ENCODE results near the gene TTN. TPM values are rescaled to one million over a fixed set of nuclear protein-coding genes. Genes with fewer than 3 reads are reported as not detected.

Gene TTN
- total RNA-seq, 6 experiments from 2014 or later, result 0.42 to 9.5 (median 0.97) TPM

DNA sequence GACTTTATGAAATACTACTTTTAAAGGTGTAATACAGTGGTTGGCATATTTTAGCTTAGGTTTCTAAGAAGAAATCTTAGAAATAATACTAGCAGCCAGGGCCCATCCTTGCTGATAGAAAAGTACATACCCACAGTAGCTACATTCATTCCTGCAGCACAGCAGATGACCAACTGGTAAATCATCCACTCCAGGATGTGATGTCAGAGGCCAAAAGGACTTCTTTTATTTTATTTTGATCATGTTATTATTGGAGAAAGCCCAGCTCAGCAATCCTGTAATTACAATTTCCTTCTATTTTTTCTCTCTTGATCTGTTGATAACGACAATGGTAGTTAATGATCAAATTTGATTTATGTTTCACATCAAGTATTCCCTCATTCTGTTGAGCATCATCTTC, 18.0 kb upstream of the TTN start:
- intact Hi-C loops (cut with DNase I), result no loop called here
- 8% methylated on average over 1 of the region's 1 CpG for WGBS (ENCODE audit: insufficient coverage, low coverage, low lambda C conversion rate, missing lambda C conversion rate)
- no peak overlapping the region for H3K4me3 ChIP-seq
- H3K9me3 ChIP-seq, result no peaks in the 10 kb centered on the region
- ATAC-seq (no peak), DNase-seq (no peak)
- no peaks in the 10 kb centered on the region for H3K36me3 ChIP-seq
- no peaks in the 10 kb centered on the region for H3K4me1 ChIP-seq
- H3K27ac ChIP-seq, result no peak overlapping the region
- no peak for TF ChIP-seq POLR2A (IDR thresholded peaks at IDR 0.05)
- TF ChIP-seq, protein P1, sequence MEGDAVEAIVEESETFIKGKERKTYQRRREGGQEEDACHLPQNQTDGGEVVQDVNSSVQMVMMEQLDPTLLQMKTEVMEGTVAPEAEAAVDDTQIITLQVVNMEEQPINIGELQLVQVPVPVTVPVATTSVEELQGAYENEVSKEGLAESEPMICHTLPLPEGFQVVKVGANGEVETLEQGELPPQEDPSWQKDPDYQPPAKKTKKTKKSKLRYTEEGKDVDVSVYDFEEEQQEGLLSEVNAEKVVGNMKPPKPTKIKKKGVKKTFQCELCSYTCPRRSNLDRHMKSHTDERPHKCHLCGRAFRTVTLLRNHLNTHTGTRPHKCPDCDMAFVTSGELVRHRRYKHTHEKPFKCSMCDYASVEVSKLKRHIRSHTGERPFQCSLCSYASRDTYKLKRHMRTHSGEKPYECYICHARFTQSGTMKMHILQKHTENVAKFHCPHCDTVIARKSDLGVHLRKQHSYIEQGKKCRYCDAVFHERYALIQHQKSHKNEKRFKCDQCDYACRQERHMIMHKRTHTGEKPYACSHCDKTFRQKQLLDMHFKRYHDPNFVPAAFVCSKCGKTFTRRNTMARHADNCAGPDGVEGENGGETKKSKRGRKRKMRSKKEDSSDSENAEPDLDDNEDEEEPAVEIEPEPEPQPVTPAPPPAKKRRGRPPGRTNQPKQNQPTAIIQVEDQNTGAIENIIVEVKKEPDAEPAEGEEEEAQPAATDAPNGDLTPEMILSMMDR (IDR thresholded peaks at IDR 0.05), result no peak
- H3K27me3 ChIP-seq, result no peaks in the 10 kb centered on the region

DNA sequence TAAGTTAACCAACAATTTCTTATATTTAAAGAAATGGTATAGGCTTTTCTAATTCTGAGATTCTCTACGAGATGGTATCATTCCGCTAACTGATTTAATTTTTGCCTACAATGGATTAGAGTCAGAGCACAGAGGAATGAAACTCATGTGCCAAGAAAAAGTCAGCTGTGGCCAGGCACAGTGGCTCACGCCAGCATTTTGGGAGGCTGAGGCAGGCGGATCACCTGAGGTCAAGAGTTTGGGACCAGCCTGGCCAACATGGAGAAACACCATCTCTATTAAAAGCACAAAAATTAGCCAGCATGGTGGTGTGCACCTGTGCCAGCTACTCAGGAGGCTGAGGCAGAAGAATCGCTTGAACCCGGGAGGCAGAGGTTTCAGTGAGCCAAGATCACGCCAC, 17.0 kb upstream of the TTN start:
- intact Hi-C loops (cut with DNase I), result no loop called here
- Histone ChIP-seq H3K36me3 (no peaks in the 10 kb centered on the region), H3K27me3 (no peaks in the 10 kb centered on the region), H3K4me3 (no peak overlapping the region), H3K9me3 (no peaks in the 10 kb centered on the region), H3K27ac (no peak overlapping the region), H3K4me1 (no peaks in the 10 kb centered on the region)
- no peak for DNase-seq
- 87% methylated on average over 6 of the region's 7 CpGs for WGBS (ENCODE audit: insufficient coverage, low coverage, low lambda C conversion rate, missing lambda C conversion rate)
- ATAC-seq, result no peak
- TF ChIP-seq, protein P1 (IDR thresholded peaks at IDR 0.05), result no peak
- TF ChIP-seq POLR2A (IDR thresholded peaks at IDR 0.05), result no peak

DNA sequence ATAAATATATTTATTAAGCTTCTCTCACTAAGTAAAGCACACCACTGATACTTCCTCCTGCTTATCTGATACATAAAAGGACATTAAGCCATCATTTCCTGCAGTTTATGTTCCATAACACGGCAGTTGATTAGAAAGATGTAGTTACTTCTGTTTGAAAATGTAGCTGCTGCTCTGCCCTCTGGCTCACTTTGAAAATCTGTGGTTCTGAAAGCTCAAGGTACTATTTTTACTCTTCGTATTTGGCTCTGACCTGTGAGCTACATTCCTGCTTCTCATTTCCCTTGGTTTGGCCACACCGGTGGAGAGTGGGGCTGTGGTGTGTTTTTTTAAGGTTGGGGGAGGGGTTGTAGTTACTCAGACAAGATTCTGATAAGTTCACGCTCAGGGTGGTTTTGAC, 12.8 kb upstream of the TTN start:
- WGBS (ENCODE audit: insufficient coverage, low coverage, low lambda C conversion rate, missing lambda C conversion rate), result 17% methylated on average over 4 of the region's 4 CpGs

DNA sequence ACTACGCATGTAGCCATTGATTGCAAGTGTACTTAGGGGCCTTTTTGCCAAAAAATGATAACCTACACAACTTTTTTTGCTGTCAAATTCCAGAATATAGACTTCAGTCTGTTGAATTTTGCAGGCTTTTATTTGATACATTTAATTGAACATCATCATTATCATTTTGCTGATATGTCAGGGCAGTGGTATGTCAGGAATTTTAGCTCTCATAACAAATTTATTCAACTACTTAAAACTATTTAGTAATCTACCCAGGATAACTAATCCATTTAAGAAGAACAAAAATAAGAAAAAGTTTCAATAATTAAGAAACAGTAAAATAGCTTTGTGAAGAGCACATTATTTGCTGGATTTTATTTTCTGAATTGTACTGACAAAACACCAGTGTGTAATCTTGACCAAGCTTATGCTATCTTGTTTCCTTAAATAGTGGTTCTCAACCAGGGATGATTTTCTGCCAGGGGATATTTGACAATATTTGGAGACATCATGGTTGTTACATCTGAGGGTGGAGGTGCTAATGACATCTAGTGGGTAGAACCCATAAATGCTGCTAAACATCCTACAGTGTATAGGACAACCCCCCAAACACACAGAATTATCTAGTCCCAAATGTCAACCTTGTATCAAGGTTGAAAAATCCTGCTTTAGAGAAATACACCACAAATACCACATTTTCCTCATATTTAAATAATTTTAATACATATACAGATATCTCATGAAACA, 12.1 kb upstream of the TTN start:
- no peak for TF ChIP-seq POLR2A (IDR thresholded peaks at IDR 0.05)
- H3K4me3 ChIP-seq, result no peak overlapping the region
- WGBS (ENCODE audit: insufficient coverage, low coverage, low lambda C conversion rate, missing lambda C conversion rate), result 29% methylated on average over 1 of the region's 1 CpG

More for the DNA sequence above, 12.8 kb upstream of the TTN start:
- Histone ChIP-seq H3K36me3 (no peaks in the 10 kb centered on the region), H3K4me1 (no peaks in the 10 kb centered on the region), H3K9me3 (no peaks in the 10 kb centered on the region), H3K4me3 (no peak overlapping the region), H3K27me3 (no peaks in the 10 kb centered on the region), H3K27ac (no peak overlapping the region)
- peak in 1 of 4 donors; percentile 38 for ATAC-seq
- intact Hi-C loops (cut with DNase I), result no loop called here
- no peak for TF ChIP-seq POLR2A (IDR thresholded peaks at IDR 0.05)
- TF ChIP-seq, protein P1 (IDR thresholded peaks at IDR 0.05), result no peak
- DNase-seq, result no peak

DNA sequence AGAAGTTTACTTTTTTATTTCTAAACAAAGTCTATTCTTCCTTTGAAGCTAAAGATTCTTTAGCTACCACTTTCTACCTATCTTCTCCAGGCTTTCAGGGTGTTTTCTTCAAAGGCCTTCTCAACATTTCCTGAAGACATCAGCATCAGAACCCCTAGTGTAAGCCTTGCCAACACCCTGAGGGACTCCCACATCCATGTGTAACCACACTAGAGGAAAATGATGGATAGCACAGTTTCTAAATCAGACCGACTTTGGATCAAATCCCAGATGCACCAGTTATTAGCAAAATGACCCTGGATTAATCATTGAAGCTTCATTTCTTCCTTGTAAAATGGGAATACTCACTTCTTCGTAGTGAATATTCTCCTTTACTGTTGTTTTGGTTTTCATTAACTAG, 4.7 kb upstream of the TTN start:
- no peaks in the 10 kb centered on the region for H3K36me3 ChIP-seq
- H3K27ac ChIP-seq, result no peak overlapping the region
- TF ChIP-seq, protein P1 (IDR thresholded peaks at IDR 0.05), result no peak
- TF ChIP-seq POLR2A (IDR thresholded peaks at IDR 0.05), result no peak
- H3K4me1 ChIP-seq, result no peaks in the 10 kb centered on the region
- H3K27me3 ChIP-seq, result no peaks in the 10 kb centered on the region
- WGBS (ENCODE audit: insufficient coverage, low coverage, low lambda C conversion rate, missing lambda C conversion rate), result 54% methylated on average over 2 of the region's 2 CpGs
- H3K4me3 ChIP-seq, result no peak overlapping the region
- DNase-seq (no peak), ATAC-seq (no peak)
- intact Hi-C loops (cut with DNase I), result no loop called here
- H3K9me3 ChIP-seq, result no peaks in the 10 kb centered on the region

More for the DNA sequence above, 12.1 kb upstream of the TTN start:
- no peaks in the 10 kb centered on the region for H3K36me3 ChIP-seq
- ATAC-seq (no peak), DNase-seq (no peak)
- H3K4me1 ChIP-seq, result no peaks in the 10 kb centered on the region
- no peaks in the 10 kb centered on the region for H3K27me3 ChIP-seq
- intact Hi-C loops (cut with DNase I), result no loop called here
- H3K27ac ChIP-seq, result no peak overlapping the region
- H3K9me3 ChIP-seq, result no peaks in the 10 kb centered on the region
